ENCODE measurements around the gene FANCE.
"Not testable (repeated sequence)": the region's sequence is repeated elsewhere in the genome, so short reads cannot be mapped to it uniquely, and the experiment has no call there.

Gene FANCE

DNA sequence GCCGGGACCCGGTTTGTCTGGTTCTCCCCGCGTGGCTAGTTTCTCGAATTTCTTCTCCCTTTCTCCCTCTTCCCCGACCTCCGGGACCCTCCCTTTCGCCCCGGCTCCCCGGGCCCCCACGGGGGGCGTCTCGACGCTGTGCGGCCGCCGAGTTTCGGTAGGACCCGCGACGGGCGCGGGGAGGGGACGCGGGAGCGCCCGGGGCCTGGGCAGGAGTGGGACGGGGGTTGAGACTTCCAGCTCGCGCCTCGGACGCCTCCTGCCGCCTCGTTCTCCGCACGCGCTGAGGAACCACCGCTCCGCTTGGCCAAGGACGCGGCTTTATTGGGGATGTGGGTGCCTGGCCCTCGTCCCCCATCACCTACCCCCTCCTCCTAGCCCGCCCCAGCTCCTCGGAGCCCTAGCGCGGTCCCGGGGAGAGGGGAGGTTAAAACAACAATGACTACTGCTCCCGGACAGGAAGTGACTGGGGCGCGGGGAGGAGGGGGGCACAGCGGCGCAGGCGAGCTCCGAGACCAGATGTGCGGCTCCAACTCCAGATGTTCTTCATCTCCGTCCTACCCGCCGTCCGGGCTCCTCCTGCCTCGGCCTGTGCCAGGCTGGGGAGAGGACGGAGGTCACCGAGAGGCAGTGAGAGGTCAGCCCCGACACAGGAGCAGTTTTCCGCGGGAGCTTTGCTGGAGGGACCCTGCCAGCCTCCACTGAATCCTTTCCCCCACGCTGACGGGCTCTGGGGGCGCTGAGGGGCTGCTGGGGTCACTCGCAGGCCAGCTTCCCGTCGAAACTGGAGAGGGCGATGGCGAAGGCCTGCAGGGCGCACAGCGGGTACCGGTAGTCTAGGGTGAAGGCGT, 45.7 kb downstream of the FANCE start:
- DNase-seq (ENCODE audit: low read depth): no peak

DNA sequence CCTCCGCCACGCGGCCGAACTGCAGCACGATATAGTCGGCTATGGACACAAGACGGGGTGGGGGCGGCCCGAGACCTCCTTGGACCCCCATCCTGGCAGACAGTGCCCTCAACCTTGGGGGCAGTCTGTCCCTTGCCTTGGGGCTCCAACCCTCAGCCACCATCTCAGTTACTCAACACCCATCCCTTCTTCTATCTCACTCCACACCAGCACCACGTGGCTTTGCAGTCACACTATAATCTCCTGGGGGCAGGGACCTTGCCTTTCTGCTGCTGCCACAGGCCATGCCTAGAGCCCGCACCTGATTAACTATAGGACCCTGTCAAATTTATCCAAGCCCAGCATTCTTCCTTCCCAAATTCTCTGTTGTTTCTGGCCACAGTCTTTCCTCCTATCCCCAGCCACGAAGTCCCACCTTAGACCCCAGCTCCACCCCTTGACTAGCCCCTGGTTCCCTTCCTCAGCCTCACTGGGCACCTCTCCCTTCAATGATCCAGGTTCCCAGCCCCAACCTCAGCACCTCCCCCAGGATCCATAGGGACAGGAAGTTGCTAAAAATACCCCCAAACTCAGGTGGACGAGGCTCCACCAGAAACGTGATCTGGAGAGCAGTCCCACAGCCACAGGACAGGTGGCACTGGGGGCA, 46.4 kb downstream of the FANCE start:
- no peak for DNase-seq (ENCODE audit: low read depth)

DNA sequence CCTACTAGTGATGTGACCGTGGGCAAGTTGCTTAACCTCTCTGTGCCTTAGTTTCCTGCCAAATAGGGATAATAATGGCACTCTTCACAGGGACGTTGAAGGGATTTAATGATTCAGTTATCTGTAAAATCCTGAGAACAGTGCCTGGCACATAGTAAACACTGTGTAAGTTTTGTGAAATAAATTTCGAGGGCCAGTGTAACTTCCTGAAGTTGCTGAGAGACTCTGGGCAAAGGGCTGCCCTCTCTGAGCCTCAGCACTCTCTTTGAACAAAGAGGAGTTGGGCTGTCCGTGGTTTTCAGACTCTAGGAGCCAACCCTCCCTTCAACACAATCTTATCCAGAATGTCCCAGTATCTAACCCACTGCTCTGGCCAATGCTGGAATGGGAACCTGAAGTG, 47.2 kb downstream of the FANCE start:
- DNase-seq (ENCODE audit: low read depth): no peak

DNA sequence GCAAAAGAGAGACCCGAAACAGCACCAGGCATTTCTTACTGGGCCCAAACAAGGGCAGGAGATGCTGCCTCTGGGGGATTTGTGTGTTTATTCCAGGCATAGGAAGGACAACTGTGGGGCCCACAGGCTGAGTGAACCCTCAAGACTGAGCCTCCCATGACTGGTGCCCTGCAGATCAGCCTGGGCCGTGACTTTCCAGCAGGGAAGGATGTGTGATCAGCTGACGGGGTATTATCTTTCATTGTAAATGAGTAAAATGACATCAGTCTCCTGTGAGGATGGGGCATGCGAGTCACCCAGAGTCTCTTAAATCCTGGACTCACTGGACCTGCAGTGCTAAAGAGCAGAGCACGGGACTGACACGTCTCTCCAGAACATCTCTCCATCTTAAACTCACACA, 48.6 kb downstream of the FANCE start:
- no peak for DNase-seq (ENCODE audit: low read depth)

DNA sequence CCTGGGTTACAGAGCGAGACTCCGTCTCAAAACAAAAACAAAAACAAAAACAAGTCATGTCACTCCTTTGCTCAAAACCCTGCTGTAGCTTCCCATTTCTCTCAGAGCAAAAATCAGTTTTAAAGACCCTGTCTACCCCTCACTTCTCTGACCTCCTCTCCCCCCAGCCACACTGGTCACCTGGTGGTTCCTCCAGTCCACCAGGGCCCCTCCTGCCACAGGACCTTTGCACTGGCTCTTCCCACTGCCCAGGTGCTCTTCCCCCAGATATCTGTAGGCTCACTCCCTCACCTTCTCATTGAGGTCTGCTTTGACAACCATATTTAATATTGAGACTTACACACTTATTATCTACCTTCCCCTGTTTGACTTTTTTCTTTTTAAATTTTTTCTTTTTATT, 49.6 kb downstream of the FANCE start:
- no peak for DNase-seq (ENCODE audit: low read depth)

DNA sequence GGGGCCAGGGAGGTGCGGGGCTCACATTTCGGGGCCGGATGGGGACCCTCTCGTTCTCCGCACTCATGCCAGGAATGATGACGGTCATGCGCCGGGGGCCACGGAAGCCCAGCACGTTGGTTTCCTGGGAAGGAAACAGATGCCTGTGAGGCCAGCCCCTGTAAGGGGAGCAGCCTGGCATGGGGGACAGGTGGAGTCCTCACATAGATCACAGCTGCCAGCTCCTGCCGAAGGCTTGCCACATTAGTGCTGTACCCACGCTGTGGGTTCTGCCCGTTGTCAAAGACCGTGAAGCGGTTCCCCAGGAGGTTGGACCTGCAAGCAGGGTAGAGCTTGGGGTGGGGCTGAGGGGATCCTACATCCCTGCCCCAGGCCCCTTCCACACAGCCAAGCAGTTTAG, 51.4 kb downstream of the FANCE start:
- DNase-seq (ENCODE audit: low read depth): no peak

DNA sequence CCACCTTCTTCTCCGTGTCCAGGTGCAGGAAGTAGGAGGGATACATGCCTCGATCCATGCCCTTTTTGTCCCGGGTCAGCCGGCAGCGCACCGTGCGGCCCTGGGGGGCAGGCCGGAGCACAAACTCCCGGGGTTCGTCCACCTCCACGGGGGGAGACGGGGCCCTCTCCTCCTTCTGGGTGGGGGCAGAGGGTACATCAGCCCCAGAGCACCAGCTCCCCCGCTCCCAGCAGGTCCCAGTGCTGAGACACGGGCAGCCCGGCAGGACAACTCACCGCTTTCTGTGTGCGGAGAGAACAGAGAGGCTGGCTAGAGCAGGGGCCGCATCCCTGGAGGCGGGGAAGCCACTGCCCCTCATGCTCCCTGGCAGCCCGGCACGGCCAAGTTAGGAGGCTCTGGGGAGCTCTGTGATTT, 53.9 kb downstream of the FANCE start:
- no peak for DNase-seq (ENCODE audit: low read depth)

DNA sequence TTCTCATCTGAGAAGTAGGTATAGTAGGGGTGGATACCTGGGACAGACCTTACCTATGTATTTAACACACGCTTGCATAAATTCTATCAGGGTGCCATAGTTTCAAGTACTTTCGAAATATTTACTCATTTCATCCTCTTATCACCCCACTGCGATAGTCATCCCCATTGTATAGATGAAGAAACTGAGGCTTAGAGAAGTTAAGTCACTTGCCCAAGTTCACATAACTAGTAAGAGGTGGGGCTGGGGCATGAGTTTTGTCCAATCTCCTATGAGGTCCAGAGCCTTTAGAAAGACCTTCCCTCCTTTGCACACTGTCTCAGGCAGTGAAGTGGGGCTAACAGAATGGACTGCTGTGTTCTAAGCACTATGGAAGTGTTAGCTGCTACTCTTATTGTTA, 54.4 kb downstream of the FANCE start:
- no peak for DNase-seq (ENCODE audit: low read depth)

DNA sequence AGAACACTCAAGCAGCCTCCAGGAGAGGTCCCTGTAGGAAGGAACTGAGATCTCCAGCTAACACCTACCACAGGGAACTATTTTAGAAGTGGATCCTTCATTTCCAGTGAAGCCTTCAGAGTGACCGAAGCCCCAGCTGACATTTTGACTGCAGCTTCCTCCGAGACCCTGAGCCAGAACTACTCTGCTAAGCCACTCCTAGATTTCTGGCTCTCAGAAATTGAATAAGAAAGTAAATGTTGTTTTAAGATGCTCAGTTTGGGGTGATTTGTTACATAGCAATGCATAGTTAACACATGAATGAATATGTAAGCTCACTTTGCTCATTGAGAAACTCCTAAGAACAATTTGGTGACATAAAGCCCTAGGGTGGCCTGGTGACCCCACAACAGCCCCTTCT, 55.1 kb downstream of the FANCE start:
- no peak for DNase-seq (ENCODE audit: low read depth)

DNA sequence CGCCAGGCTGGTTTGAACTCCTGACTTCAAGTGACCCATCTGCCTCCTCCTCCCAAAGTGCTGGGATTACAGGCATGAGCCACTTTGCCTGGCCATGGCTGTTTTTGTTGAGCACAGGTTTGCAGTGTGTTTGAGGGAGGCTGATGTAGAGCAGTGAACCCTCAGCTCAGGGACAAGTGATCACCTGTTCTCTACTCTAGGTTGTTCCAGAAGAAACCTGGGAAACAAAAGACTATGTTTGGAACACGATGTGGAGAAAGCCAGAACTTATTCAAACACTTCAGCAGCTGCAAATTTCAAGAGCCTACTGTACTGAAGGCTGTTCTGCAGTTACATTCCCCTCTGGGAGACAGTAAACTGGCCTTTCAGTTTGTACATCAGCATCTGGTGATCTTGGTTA, 55.9 kb downstream of the FANCE start:
- no peak for DNase-seq (ENCODE audit: low read depth)

DNA sequence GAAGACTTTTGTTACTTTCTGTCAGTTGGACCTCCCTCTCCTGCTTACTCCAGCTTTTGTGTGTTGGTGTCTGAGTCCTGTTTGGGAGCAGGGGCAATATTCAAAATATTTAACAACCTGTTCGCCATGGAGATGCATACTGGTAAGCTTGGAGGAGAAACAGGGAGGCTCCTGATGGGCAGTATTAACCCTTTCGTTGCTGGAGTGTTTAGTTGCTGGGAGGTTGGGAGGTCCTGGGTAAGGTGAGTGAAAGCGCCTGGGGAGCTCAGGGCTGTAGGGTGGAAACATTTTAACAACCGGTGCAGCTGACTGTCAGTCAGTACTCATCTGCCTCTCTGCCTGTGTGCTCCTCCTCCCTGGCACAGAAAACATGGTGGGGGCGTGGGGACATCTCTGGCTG, 56.4 kb downstream of the FANCE start:
- no peak for DNase-seq (ENCODE audit: low read depth)

DNA sequence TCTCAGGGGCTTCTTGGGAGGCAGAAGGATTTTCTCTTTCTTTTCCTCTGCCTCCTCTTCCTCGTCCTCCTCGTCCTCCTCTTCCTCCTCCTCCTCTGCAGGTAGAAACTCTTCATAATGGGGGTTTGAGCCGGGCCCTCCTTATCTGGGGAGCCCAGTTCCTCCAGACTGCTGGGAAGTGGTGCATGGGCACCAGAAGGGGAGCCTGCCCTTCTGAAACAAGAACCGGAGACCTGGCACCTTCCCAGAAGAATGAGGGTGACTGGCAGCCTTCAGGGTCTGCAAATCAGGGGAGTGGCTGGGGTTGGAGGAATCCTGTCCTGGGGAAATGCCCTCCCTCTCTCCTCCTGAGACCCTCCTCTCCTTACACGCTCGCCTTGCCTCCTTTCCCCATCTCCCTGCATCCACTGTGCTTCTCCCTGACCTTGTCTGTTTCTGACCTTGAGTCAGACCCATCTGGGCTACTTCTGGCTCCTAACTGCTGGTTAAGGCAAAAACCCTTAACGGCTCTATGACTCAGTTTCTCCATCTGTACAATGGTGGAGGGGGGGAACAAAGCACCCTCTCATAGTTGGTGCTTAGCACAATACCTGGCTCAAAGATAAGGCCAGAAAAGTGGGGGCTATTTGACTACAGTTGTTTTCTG, 58.9 kb downstream of the FANCE start:
- DNase-seq (ENCODE audit: low read depth): no peak

DNA sequence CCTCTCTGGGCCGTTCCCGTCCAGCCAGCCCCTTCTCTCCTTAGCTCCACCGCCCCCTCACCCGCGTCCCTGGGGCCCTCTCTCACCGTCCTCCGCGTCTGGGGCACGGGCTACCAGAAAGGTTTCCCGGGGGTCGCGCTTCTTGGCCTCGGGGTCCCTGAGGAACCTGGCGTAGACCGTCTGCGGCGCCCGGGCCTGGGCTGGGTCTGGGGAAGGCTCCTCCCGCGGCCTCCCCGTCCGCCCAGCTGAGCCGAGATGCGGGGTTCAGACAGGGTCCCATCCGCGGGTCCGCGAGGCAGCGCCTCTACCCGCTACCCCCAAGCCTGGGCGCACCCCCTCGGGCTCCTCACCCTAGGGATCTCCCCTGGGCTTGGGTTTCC, 59.4 kb downstream of the FANCE start:
- DNase-seq (ENCODE audit: low read depth): no peak

DNA sequence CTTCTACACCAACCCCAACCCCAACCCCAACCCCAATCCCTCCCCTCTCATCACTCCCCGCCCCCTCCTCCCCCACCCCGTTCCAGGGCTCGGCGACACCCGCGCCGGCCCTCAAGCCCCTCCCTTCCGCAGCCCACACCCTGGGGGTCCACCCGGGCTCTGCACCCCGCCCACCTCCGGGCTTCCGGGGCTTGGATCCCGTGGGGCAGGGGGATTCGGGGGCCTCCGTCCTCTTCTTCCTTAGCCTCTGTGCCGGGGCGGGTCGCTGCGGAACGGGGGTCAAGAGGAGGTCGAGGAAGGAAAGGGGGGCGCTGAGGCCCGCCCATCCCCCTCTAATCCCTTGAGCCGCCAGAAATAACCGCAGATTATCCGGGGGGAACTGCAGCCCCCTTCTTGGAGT, 59.9 kb downstream of the FANCE start:
- no peak for DNase-seq (ENCODE audit: low read depth)

DNA sequence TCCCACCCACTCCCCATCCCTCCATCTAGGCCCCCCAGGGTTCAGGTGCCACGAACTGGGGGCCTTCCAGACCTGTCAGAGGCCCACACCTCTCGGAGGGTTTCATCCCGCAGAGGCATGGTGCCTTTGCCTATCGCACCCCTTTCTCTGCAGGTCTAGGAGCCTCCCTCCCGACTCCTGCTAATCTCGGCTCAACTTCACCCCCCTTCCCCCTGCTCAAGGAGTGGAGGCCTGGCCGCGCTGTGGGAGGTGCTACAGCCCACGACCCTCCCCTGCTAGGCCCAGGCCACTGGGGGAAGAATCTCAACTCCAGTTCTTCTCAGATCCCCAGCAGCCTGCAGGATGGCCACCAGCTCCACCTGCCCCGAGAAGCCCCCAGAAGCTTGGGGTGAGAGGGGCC, 60.6 kb downstream of the FANCE start, which contains the start of gene TULP1:
Gene TULP1 (minus strand): TSS at position 157 of the 400 bp plus-strand sequence. CDS start 38 bp downstream, at position 119.
- DNase-seq (ENCODE audit: low read depth): no peak

DNA sequence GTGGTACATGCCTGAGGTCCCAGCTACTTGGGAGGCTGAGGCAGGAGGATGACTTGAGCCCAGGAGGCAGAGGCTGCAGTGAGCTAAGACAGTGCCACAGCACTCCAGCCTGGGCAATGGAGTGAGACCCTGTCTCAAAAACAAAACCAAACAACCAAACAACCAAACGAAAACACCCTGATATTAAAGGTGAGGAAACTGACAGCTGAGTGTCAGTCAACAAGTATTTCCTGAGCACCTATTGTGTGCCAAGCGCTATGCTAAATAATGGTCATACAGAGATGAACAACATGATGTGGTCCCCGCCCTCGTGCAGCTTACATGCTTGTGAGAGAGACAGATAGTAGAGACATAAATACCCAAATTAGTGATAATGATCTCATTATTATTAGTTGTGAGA, 62.4 kb downstream of the FANCE start:
- no peak for DNase-seq (ENCODE audit: low read depth)

DNA sequence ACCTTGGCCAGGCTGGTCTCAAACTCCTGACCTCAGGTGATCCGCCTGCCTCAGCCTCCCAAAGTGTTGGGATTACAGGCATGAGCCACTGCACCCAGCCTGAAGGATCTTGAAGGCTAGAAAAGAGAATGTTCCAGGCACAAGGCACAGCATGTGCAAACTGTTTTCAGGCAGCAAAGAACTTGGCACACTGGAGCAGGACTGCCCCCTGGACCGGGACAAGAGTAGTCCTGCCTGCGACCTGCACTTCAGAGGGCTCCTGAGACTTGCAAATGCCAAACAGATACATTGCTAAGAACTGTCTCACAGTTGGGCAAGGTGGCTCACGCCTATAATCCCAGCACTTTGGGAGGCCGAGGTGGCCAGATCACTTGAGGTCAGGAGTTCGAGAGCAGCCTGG, 63.8 kb downstream of the FANCE start:
- DNase-seq (ENCODE audit: low read depth): not testable (repeated sequence)

Measured in non-pigmented ciliary epithelial cell (primary cell).